HG02763 (cell line): ENCODE data around the gene RAB40C.

Experiments used
- ATAC-seq: cut with Tn5 transposase; IDR thresholded peaks from one replicate; pipeline ENCODE4 v1.9.1; 2021; ENCODE audit warnings: mild to moderate bottlenecking, moderate library complexity; ENCODE audit not compliant: unreplicated experiment

Gene RAB40C

GRCh38 chr16:630249-630814, 40.5 kb downstream of the RAB40C start:
- no peak for ATAC-seq

GRCh38 chr16:630815-631405, 41.0 kb downstream of the RAB40C start, which contains the start of gene WFIKKN1:
Gene WFIKKN1, plus strand, starts transcription at chr16:630985. Its CDS starts 269 bp downstream, at chr16:631254.
- ATAC-seq: no peak

- ATAC-seq: no peak
These were observed 42.0 kb downstream of the RAB40C start for GRCh38 chr16:631808-632358.

- ATAC-seq: no peak
These were observed 42.8 kb downstream of the RAB40C start for GRCh38 chr16:632486-633335.

- no peak for ATAC-seq
These were observed 43.6 kb downstream of the RAB40C start for GRCh38 chr16:633336-634050.

GRCh38 chr16:634051-634670, 44.3 kb downstream of the RAB40C start:
- ATAC-seq: no peak

- no peak for ATAC-seq
These were observed 45.1 kb downstream of the RAB40C start for GRCh38 chr16:634996-635395.

GRCh38 chr16:635573-636205, 45.8 kb downstream of the RAB40C start:
- no peak for ATAC-seq

GRCh38 chr16:636206-637080, 46.6 kb downstream of the RAB40C start, which contains the start of gene METTL26:
Gene METTL26, minus strand, starts transcription at chr16:636305. Its CDS starts 15 bp downstream, at chr16:636290.
- ATAC-seq: peak; percentile 76

- no peak for ATAC-seq
These were observed 47.5 kb downstream of the RAB40C start for GRCh38 chr16:637081-638018.

- ATAC-seq: no peak
These were observed 48.2 kb downstream of the RAB40C start for GRCh38 chr16:638034-638543.

GRCh38 chr16:638836-639235, 49.0 kb downstream of the RAB40C start:
- no peak for ATAC-seq

GRCh38 chr16:640614-641013, 50.7 kb downstream of the RAB40C start:
- ATAC-seq: no peak

- ATAC-seq: peak; percentile 54
These were observed 51.7 kb downstream of the RAB40C start, which contains the start of gene MCRIP2 for GRCh38 chr16:641326-642188. Gene MCRIP2, plus strand, starts transcription at chr16:641828. Its CDS starts 164 bp downstream, at chr16:641992.

- peak; percentile 37 for ATAC-seq
These were observed 52.6 kb downstream of the RAB40C start for GRCh38 chr16:642189-643049.

- no peak for ATAC-seq
These were observed 53.1 kb downstream of the RAB40C start for GRCh38 chr16:643050-643368.
